Uterus (tissue), 4 donors: Measurements from ENCODE around the gene ITPR1. TPM values are rescaled to one million over a fixed set of nuclear protein-coding genes. Genes with fewer than 3 reads are reported as not detected.

Source experiments
- DNase-seq, 2 donors: peaks; one replicate each; pipeline ENCODE4 v3.0.0-alpha.2; 2019 to 2020
- H3K27ac ChIP-seq, 2 donors: fragments of 200-600 bp; sonication (generic); 1 replicate in 1 of 2; 2 replicates in 1 of 2; pipeline ENCODE4 v1.5.1; 2016 to 2018
- H3K27me3 ChIP-seq, 2 donors: fragments of 200-600 bp; sonication (generic); one replicate each; pipeline ENCODE4 v1.5.1; 2018 to 2019; ENCODE audit warnings: control low read depth in 1 of 2
- H3K36me3 ChIP-seq, 2 donors: fragments of 200-600 bp; sonication (generic); one replicate each; pipeline ENCODE4 v1.5.1; 2019; ENCODE audit warnings: control low read depth in 1 of 2
- H3K4me1 ChIP-seq, 2 donors: fragments of 200-600 bp; sonication (generic); one replicate each; pipeline ENCODE4 v1.5.1; 2018 to 2019; ENCODE audit warnings: control low read depth in 1 of 2
- H3K4me3 ChIP-seq, 2 donors: fragments of 200-600 bp; sonication (generic); 1 replicate in 1 of 2; 2 replicates in 1 of 2; pipeline ENCODE4 v1.5.1; 2018 to 2019; ENCODE audit warnings: mild to moderate bottlenecking in 1 of 2
- H3K9me3 ChIP-seq, 2 donors: fragments of 200-600 bp; sonication (generic); one replicate each; pipeline ENCODE4 v1.5.1; 2019; ENCODE audit warnings: control low read depth in 1 of 2
- CTCF ChIP-seq, 4 experiments: fragments of 200-600 bp in 2 of 4; fragments of 450-650 bp in 2 of 4; sonication (generic) in 2 of 4; IDR thresholded peaks; one replicate each; pipeline ENCODE4 v1.5.1; 2016 to 2019; ENCODE audit warnings: antibody characterized with exemption in 4 of 4, mild to moderate bottlenecking in 2 of 4, moderate library complexity in 1 of 4
- POLR2A ChIP-seq, 2 donors: fragments of 450-650 bp; IDR thresholded peaks; one replicate each; pipeline ENCODE4 v1.6.1; 2016; ENCODE audit warnings: antibody characterized with exemption in 2 of 2, mild to moderate bottlenecking in 1 of 2, moderate library complexity in 1 of 2
- intact Hi-C: fragments of 100-400 bp; cut with DNase I; formaldehyde crosslinking; loops from one replicate; pipeline ENCODE4 v1.15.1; 2023; ENCODE audit warnings: low total_unique reads
- total RNA-seq, 4 donors: library from RNA; depleted of rRNA in 3 of 4; stranded (reverse); fragments of >200 nt in 3 of 4; gene quantifications; one replicate each; pipeline versions ENCODE4 v1.1.0 to v1.2.4, GENCODE V29; 2014 to 2023
- donor health status: DM: yes; HTN: yes; CAD: no.

The ITPR1 gene
- total RNA-seq, 4 donors from 2014 or later = 98.2 to 224 (median 141) TPM

GRCh38 chr3:4724051-4724629, 231.0 kb downstream of the ITPR1 start:
- Histone ChIP-seq H3K36me3 (no peaks in the 10 kb centered on the region), H3K4me3 (no peak overlapping the region), H3K9me3 (no peaks in the 10 kb centered on the region), H3K27ac (peak overlapping the region; percentile 50 to 70), H3K4me1 (peaks cover 5 to 11% of the 10 kb centered on the region in 2 donors), H3K27me3 (no peaks in the 10 kb centered on the region)
- DNase-seq = no peak
- TF ChIP-seq CTCF (IDR thresholded peaks at IDR 0.05) (no peak), POLR2A (IDR thresholded peaks at IDR 0.05) (no peak)
- intact Hi-C loops = no loop called here

GRCh38 chr3:4726549-4726948, 233.4 kb downstream of the ITPR1 start:
- DNase-seq = no peak
- Histone ChIP-seq H3K27ac (no peak overlapping the region), H3K4me3 (no peak overlapping the region), H3K9me3 (no peaks in the 10 kb centered on the region), H3K36me3 (no peaks in the 10 kb centered on the region), H3K4me1 (peaks cover 5% of the 10 kb centered on the region in 2 donors), H3K27me3 (no peaks in the 10 kb centered on the region)
- intact Hi-C loops = no loop called here
- TF ChIP-seq POLR2A (IDR thresholded peaks at IDR 0.05) (no peak), CTCF (IDR thresholded peaks at IDR 0.05) (no peak)

- intact Hi-C loops = no loop called here
- Histone ChIP-seq H3K36me3 (no peaks in the 10 kb centered on the region), H3K27ac (no peak overlapping the region), H3K4me3 (no peak overlapping the region), H3K9me3 (no peaks in the 10 kb centered on the region), H3K27me3 (no peaks in the 10 kb centered on the region), H3K4me1 (no peaks in the 10 kb centered on the region)
- no peak for TF ChIP-seq POLR2A (IDR thresholded peaks at IDR 0.05)
- no peak for TF ChIP-seq CTCF (IDR thresholded peaks at IDR 0.05)
- DNase-seq = no peak
These were observed 236.2 kb downstream of the ITPR1 start for GRCh38 chr3:4729061-4729973.

- H3K27me3 ChIP-seq = no peaks in the 10 kb centered on the region
- no peaks in the 10 kb centered on the region for H3K4me1 ChIP-seq
- intact Hi-C loops = no loop called here
- DNase-seq = no peak
- no peak overlapping the region for H3K4me3 ChIP-seq
- TF ChIP-seq POLR2A (IDR thresholded peaks at IDR 0.05) = no peak
- TF ChIP-seq CTCF (IDR thresholded peaks at IDR 0.05) = no peak
- no peak overlapping the region for H3K27ac ChIP-seq
- no peaks in the 10 kb centered on the region for H3K36me3 ChIP-seq
- H3K9me3 ChIP-seq = no peaks in the 10 kb centered on the region
These were observed 237.6 kb downstream of the ITPR1 start for GRCh38 chr3:4730719-4731118.

- TF ChIP-seq CTCF (IDR thresholded peaks at IDR 0.05) (no peak), POLR2A (IDR thresholded peaks at IDR 0.05) (no peak)
- no peaks in the 10 kb centered on the region for H3K4me1 ChIP-seq
- H3K4me3 ChIP-seq = no peak overlapping the region
- no peak for DNase-seq
- peak overlapping the region in 1 of 2 donors; percentile 9 for H3K27ac ChIP-seq
- intact Hi-C loops = no loop called here
- H3K36me3 ChIP-seq = no peaks in the 10 kb centered on the region
- H3K27me3 ChIP-seq = no peaks in the 10 kb centered on the region
- H3K9me3 ChIP-seq = no peaks in the 10 kb centered on the region
These were observed 238.5 kb downstream of the ITPR1 start for GRCh38 chr3:4731543-4732111.
